Measurements from ENCODE around the gene PACRG. TPM values are rescaled to one million over a fixed set of nuclear protein-coding genes. Genes with fewer than 3 reads are reported as not detected.
A peak's percentile ranks its signal among the peaks of the same experiment; 100 is the strongest.

Gene PACRG
- total RNA-seq, 1 experiment from 2014 or later: not detected

DNA sequence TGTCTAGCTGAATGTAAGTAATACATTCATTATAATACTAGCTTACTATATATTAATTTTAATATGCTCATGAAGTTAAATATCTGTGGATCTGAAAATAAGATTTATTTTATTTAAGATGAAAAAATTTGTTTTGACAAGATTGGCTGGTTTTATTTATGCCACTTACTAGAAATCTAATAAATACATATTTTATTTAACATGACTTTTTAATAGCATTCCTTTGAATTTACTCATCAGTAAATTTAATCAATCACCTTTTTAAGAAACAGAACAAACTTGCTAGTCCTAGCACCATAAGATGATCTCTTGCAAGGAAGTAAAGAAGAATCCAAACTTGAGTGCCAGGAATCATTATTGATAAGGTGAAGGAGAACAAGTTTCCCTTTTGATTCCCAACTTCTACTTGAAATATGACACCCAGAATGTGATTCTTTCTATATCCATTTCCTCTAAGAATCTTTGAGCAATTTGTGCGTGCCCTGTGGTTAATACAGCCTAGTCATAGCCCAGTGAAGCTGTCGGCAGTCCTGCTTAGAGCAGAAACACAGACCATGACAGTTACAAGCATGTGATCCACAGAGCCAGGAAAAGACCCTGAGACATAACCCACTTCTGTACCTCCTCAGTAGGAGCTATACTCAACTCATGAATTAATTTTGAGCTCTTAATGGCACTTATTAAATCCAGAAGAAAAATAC is 404.4 kb downstream of the PACRG start:
- DNase-seq (ENCODE audit: low read depth): peak; percentile 43

DNA sequence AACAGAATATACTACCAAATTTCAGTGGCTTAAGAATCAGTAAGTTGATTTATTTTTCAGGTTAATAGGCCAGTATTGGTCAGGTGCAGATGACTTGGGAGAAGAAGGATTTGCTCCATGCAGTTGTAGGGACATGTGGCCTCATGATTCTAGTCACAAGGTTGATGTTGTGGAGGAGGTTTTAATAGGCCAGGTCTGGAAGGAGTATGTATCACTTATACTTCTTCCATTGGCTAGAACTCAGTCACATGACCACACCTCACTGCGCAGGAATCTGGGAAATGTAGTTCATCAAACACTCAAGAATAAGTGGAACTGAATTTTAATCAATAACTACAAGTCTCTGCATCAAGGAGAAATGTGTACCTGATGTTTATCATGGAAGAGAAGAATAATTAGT is 405.2 kb downstream of the PACRG start:
- DNase-seq (ENCODE audit: low read depth): peak; percentile 33

GRCh38 chr6:163133691-163134090 is 405.9 kb downstream of the PACRG start:
- DNase-seq (ENCODE audit: low read depth): no peak

GRCh38 chr6:163136681-163137397 is 409.1 kb downstream of the PACRG start:
- DNase-seq (ENCODE audit: low read depth): no peak

- no peak for DNase-seq (ENCODE audit: low read depth)
Measured at GRCh38 chr6:163137398-163137881, 409.7 kb downstream of the PACRG start.

- peak; percentile 57 for DNase-seq (ENCODE audit: low read depth)
Measured at GRCh38 chr6:163146036-163146435, 418.3 kb downstream of the PACRG start.

DNA sequence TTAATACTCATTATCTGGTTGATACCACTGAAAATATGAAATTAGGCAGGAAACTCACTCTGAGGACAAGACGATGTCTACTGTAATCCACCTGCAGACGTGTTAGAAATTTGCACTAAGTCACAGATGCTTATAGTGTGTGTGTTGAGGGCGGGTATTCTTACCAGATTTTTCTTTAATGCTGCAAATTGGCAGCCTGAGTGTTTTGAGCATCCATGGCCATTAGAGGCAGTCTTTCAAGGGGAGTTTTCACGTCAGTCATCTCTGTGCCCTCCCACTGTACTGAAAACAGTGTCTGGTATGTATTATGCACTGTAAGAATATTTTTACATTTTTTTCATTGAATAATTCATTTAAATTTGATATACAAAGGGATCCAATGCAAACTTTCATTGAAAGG is 420.2 kb downstream of the PACRG start:
- no peak for DNase-seq (ENCODE audit: low read depth)

DNA sequence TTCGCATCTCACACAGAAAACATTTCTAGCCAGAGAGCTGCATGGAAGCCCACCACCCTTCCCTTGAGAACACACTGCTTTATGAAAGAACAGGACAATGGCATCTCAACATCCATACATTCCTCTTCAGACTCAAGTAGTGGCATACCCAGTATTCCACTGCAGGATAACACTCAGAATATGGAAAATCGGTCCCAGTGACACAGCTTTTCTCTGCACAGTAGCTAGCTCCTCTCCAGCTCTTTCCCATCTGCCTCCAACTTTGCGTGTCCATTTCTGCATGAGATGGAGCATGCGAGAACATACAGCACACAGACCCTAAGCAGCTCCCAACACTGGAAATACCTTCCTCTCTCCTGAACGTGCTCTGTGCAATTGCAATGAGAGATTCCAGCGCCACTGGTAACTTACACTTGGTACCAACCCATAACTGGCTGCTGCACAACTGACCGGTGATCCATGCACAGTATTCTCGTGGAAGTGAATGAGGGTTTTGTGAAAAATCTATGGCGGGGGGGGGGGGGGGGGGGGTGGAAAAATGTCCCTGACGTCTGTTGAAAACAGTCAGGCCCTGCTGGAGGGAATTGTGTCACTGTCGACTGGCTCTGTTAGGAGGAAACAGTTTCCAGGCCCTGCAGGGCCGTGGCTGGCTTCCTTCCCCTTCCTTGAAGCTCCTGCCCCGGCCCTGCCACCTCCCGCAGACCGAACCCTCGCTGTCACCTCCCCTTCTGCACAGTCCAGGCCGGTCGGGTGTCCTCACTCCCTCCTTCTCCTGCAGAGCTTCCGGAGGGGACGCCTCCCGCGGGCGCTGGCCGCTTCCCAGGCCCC is 420.9 kb downstream of the PACRG start:
- DNase-seq (ENCODE audit: low read depth): no peak

GRCh38 chr6:163149279-163149848 is 421.6 kb downstream of the PACRG start:
- DNase-seq (ENCODE audit: low read depth): no peak

- no peak for DNase-seq (ENCODE audit: low read depth)
Measured at GRCh38 chr6:163151212-163151611, 423.4 kb downstream of the PACRG start.

- no peak for DNase-seq (ENCODE audit: low read depth)
Measured at GRCh38 chr6:163152701-163153100, 424.9 kb downstream of the PACRG start.

DNA sequence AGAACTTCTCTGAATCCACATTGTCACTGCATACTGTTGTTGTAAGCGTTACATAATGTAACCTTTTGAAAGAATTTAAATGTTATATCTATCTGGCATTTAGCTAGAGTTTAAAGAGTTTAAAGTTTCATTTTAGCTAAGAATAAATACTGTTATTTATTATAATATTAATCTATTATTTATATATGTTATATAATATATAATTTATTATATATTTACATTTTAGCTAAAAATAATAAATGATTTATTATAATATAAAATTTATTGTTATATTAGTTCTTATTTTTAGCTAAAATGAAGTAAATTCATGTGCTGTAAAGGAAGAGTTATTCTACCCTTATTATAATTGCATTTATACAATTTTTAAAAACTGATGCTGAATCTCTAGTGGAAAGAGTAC is 431.3 kb downstream of the PACRG start:
- no peak for DNase-seq (ENCODE audit: low read depth)

DNA sequence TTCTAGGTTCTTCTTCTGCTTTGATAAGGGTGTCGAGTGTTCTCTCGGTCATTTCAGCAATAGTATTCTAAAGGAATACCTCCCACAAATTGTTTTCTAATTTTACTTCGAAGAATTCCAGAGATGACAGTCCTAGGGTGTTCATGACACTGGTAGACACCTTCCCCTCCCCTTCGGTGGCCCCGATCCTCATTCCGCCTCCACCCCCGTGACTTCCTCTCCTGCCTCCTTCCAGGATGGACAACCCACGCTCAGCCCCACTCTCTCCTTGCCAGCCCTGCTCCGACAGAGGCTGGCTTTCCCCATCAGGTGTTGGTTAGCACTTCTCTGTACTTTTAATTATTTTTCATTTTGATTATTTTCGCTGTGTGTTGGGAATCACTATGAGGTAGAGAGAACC is 431.9 kb downstream of the PACRG start:
- DNase-seq (ENCODE audit: low read depth): no peak

- no peak for DNase-seq (ENCODE audit: low read depth)
Measured at GRCh38 chr6:163162007-163162873, 434.5 kb downstream of the PACRG start.

GRCh38 chr6:163162874-163163213 is 435.1 kb downstream of the PACRG start:
- no peak for DNase-seq (ENCODE audit: low read depth)

DNA sequence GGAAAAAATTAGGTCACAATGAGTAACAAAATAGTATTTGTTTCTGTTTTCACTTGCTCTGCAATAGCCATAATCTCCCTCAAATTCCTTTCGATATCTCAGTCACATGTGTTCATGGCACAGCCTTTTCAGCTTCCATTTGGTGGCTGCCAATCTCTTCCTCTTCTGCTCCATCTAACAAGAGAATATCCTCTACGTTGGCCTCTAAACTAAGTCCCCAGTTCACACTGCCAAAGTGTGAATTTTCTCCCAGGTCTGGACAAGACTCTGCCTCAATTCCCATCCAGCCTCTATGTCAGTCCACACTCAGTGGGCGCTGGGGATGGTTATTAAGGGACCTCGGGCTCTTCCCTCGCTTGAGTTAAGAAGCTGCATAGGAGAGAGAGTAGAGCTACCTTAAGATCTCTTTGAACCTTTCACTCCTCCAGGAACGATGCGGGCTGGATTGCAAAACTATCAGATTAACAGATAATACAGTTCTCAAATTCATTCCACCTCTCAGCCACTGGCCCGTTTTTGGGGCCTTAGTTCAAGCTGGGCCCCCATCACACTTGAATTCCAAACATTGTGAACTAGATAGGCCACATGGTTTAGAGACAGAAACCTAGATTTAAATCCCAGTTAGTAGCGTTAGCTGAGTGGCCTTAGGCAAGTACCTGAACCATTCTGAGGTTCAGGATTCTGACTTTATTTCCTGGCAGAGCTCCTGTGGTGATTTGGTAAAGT is 436.6 kb downstream of the PACRG start:
- no peak for DNase-seq (ENCODE audit: low read depth)

- DNase-seq (ENCODE audit: low read depth): no peak
Measured at GRCh38 chr6:163165155-163165910, 437.6 kb downstream of the PACRG start.

- no peak for DNase-seq (ENCODE audit: low read depth)
Measured at GRCh38 chr6:163165922-163166321, 438.1 kb downstream of the PACRG start.

GRCh38 chr6:163166507-163166906 is 438.7 kb downstream of the PACRG start:
- no peak for DNase-seq (ENCODE audit: low read depth)
